ENCODE measurements around the gene TXNRD2.

The TXNRD2 gene

DNA sequence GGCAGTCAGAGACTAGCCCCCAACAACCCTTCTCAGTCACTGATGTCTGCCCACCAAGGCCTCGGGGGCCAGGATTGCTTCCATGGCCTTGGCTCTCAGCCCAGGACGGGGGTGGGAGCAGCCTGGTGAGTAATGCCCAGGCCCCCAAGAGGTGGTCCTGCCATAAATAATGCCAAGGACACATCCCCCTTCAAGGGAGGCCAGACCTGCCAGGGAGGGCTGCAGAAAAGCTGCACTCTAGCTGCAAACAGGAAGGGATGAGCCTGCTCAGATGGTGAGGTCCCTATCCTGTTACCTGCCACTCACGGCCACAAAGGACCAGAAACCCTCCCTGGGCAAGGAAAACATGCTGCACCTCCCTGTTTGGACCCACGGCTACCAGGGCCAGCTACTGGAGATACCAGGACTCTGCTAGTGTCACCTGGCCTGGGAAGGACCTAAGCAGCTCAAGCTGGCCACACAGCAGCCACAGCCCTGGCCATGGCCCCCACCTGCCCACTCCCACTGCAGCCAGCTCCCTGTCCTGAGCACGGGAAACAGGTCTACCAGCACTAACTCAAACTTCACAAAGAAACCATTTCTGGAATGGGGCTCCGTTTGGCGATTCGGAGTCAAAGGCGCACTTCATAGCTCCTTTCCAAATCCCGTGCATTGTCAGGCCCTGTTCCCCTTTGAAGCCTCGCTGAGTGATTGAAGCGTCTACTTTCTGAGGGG is 99.1 kb downstream of the TXNRD2 start:
- TF ChIP-seq, protein P1, sequence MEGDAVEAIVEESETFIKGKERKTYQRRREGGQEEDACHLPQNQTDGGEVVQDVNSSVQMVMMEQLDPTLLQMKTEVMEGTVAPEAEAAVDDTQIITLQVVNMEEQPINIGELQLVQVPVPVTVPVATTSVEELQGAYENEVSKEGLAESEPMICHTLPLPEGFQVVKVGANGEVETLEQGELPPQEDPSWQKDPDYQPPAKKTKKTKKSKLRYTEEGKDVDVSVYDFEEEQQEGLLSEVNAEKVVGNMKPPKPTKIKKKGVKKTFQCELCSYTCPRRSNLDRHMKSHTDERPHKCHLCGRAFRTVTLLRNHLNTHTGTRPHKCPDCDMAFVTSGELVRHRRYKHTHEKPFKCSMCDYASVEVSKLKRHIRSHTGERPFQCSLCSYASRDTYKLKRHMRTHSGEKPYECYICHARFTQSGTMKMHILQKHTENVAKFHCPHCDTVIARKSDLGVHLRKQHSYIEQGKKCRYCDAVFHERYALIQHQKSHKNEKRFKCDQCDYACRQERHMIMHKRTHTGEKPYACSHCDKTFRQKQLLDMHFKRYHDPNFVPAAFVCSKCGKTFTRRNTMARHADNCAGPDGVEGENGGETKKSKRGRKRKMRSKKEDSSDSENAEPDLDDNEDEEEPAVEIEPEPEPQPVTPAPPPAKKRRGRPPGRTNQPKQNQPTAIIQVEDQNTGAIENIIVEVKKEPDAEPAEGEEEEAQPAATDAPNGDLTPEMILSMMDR (conservative IDR thresholded peaks at IDR 0.05; ENCODE audit: control insufficient read depth, insufficient read depth, low read depth, low read length): no peak
- no peak for DNase-seq (ENCODE audit: low read depth)
- no peak overlapping the region for H3K4me3 ChIP-seq (ENCODE audit: control insufficient read depth, low read depth, low read length)

DNA sequence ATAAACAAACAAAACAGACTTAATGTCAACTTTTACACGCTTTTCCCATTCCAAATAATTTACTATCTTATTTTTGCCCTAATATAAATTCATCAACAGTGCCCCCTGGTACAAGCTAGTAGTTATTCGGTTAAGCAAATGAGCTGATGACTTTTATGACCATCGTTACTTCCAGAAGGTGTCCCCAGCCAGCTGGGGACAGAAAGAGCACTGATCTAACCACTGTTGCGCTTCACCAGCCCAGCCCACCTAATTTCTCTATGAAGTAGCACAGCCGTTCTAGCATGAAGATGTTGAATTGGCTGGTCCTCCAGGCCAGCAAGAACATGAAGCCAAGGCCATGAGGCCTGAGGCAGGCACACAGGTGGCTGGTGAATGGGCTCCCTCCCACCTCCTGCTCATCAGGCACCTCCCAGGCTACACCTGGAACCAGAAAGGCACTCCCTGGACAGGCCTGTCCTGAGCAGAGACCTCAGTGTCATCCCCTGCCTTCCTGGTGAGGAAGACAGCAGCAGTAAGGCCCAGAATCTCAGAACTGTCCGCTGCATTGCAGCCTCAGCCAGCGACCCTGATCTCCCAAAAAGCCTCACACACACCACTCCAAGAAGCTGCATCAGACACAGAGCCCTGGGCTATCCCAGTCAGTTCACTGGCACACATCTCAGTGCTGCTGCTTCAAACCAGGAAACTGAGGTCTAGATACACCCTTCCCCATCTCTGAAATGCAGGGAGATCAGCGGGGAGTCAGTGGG is 99.8 kb downstream of the TXNRD2 start:
- no peak overlapping the region for H3K4me3 ChIP-seq (ENCODE audit: control insufficient read depth, low read depth, low read length)
- TF ChIP-seq, protein P1 (conservative IDR thresholded peaks at IDR 0.05; ENCODE audit: control insufficient read depth, insufficient read depth, low read depth, low read length): no peak
- no peak for DNase-seq (ENCODE audit: low read depth)

DNA sequence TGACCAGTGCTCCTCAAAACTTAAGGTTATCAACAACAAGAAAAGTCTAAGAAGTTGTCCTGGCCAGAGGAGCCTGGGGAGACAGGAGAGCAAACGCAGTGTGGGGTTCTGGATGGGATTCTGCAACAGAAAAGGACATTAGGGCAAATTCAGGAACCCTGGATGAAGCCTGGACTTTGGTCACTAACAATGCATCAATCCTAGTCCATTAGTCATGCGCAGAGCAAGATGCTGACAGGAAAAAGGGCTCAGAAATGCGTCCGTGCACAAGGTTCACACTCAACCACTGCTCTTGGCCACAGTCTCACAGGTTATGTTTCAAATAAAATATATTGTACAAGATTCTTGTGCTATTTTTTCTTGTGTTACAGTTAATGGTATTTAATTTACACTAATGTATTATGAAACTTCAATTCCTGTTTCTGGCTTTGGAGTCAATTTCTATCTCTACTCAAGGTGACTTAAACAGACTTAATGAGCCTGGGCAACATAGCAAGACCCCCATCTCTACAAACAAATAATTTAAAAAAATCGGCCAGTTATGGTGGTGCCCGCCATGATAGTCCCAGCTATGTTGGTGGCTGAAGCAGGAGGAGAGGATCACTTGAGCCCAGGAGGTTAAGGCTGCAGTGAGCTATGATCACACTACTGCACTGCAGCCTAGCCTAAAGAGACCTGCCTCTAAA is 100.5 kb downstream of the TXNRD2 start:
- TF ChIP-seq, protein P1 (conservative IDR thresholded peaks at IDR 0.05; ENCODE audit: control insufficient read depth, insufficient read depth, low read depth, low read length): no peak
- no peak for DNase-seq (ENCODE audit: low read depth)
- H3K4me3 ChIP-seq (ENCODE audit: control insufficient read depth, low read depth, low read length): no peak overlapping the region

DNA sequence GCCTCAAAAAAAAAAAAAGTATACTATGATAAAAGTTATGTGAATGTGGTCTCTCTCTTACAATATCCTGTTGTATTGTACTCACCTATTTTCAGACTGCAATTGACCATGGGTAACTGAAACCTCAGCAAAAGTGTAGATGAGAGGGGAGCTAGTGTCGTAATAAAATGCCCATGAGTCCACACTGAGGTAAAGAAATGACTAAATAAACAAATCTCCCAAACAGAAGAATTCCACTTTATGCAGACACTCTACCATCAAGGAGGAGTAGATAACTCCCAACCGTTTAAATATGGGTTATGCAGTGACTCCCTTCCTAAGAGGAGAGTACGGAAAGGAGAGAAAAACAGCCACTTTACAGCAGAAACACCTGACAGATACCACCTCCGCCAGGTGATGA is 101.6 kb downstream of the TXNRD2 start:
- no peak overlapping the region for H3K4me3 ChIP-seq (ENCODE audit: control insufficient read depth, low read depth, low read length)
- TF ChIP-seq, protein P1 (conservative IDR thresholded peaks at IDR 0.05; ENCODE audit: control insufficient read depth, insufficient read depth, low read depth, low read length): no peak
- DNase-seq (ENCODE audit: low read depth): no peak

DNA sequence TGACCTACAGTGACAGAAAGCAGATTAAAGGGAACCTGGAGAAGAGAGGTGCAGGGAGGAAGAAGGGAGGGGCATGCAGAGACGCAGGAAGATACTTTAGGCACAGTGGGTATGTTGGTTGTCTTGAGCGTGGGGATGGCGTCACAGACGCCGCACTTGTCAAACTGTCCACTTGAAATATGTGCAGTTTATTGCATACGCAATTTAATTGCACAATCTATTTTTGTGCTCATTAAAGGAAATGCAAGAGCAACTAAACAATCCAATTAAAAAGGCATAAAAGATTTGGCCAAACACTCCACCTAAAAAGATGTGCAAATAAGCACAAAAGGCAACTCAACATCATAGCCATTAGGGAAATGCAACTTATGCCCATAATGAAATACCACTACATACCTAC is 103.7 kb downstream of the TXNRD2 start:
- TF ChIP-seq, protein P1 (conservative IDR thresholded peaks at IDR 0.05; ENCODE audit: control insufficient read depth, insufficient read depth, low read depth, low read length): no peak

DNA sequence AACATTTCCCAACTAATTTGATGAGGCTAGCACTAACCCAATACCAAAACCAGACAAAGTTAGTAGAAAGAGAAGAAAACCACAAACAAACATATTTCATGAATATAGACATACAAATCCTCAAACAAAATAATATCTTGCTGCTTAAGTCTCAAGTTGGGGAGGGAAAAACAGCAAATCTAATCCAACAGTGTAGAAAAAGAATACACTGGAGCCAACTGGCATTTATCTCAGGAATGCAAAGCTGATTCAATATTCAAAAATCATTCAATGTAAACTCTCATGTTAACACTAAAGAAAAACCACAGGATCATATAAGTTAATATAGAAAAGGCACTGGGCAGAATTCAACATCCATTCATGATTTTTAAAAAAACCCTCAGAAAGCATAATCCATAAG is 105.1 kb downstream of the TXNRD2 start:
- DNase-seq (ENCODE audit: low read depth): no peak
- TF ChIP-seq, protein P1 (conservative IDR thresholded peaks at IDR 0.05; ENCODE audit: control insufficient read depth, insufficient read depth, low read depth, low read length): no peak
- no peak overlapping the region for H3K4me3 ChIP-seq (ENCODE audit: control insufficient read depth, low read depth, low read length)

More for the DNA sequence above, 103.7 kb downstream of the TXNRD2 start:
- no peak overlapping the region for H3K4me3 ChIP-seq (ENCODE audit: control insufficient read depth, low read depth, low read length)
- DNase-seq (ENCODE audit: low read depth): no peak
